ENCODE results near the gene ANO1. TPM values are rescaled to one million over a fixed set of nuclear protein-coding genes. Genes with fewer than 3 reads are reported as not detected.

The ANO1 gene
- total RNA-seq, 2 experiments from 2014 or later, result not detected

DNA sequence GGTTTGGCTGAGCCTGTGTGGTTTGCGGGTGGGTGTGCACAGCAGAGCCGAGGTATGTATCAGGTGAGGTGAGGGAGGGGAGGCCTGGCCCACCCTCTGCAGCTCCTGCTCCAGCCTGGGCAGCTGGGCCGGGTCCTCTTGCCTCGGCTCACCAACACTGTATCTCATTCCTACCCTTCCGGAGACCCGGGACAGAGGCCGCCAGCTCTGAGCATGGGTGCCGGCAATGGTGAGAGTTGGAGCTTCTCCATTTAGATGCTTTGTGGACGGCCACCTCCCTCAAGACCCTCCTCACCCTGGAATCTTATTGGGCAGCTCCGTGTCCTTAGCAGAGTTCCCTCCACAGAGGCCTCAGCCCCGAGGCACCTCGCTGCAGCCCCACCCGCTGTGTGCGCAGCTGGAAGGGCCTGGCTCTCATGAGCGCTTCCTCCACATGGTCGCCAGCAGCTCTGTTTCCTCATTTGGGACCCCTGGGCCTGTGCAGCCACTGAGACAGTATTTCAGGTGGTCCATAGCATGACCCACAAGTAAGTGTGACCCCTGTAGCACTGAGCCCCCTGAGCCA lies 55.7 kb downstream of the ANO1 start:
- Histone ChIP-seq H3K4me1 (ENCODE audit: insufficient read depth, low read length) (no peaks in the 10 kb centered on the region), H3K27me3 (ENCODE audit: control insufficient read depth in 1 of 2, insufficient read depth in 2 of 2, low read length in 2 of 2) (no peaks in the 10 kb centered on the region), H3K27ac (ENCODE audit: low read depth in 1 of 2, low read length in 2 of 2) (no peak overlapping the region), H3K36me3 (ENCODE audit: insufficient read depth, low read length) (no peaks in the 10 kb centered on the region), H3K4me3 (ENCODE audit: low read length) (no peak overlapping the region), H3K9me3 (ENCODE audit: control insufficient read depth in 1 of 2, insufficient read depth in 1 of 2, low read length in 2 of 2) (peaks cover 0 to 5% of the 10 kb centered on the region in 2 experiments)
- no peaks in the 10 kb centered on the region for H3K36me3 Mint-ChIP-seq (ENCODE audit: low read depth)
- TF ChIP-seq, protein P1, sequence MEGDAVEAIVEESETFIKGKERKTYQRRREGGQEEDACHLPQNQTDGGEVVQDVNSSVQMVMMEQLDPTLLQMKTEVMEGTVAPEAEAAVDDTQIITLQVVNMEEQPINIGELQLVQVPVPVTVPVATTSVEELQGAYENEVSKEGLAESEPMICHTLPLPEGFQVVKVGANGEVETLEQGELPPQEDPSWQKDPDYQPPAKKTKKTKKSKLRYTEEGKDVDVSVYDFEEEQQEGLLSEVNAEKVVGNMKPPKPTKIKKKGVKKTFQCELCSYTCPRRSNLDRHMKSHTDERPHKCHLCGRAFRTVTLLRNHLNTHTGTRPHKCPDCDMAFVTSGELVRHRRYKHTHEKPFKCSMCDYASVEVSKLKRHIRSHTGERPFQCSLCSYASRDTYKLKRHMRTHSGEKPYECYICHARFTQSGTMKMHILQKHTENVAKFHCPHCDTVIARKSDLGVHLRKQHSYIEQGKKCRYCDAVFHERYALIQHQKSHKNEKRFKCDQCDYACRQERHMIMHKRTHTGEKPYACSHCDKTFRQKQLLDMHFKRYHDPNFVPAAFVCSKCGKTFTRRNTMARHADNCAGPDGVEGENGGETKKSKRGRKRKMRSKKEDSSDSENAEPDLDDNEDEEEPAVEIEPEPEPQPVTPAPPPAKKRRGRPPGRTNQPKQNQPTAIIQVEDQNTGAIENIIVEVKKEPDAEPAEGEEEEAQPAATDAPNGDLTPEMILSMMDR (IDR thresholded peaks at IDR 0.05), result no peak
- no peaks in the 10 kb centered on the region for H3K4me1 Mint-ChIP-seq (ENCODE audit: low read depth)
- no peaks in the 10 kb centered on the region for H3K9me3 Mint-ChIP-seq
- no peak overlapping the region for H3K4me3 Mint-ChIP-seq
- DNase-seq (no peak), ATAC-seq (ENCODE audit: poor library complexity) (no peak)
- intact Hi-C loops (cut with DNase I, micrococcal nuclease), result no loop called here
- no peaks in the 10 kb centered on the region for H3K27me3 Mint-ChIP-seq
- H3K27ac Mint-ChIP-seq, result no peak overlapping the region
- ChIA-PET POLR2A (no interaction called here), CTCF (no interaction called here)

GRCh38 chr11:70134490-70134889 lies 56.4 kb downstream of the ANO1 start:
- ATAC-seq (ENCODE audit: poor library complexity), result no peak
- H3K27ac ChIP-seq (ENCODE audit: low read depth in 1 of 2, low read length in 2 of 2), result no peak overlapping the region
- no peak for DNase-seq
- ChIA-PET CTCF (no interaction called here), POLR2A (no interaction called here)
- Mint-ChIP-seq H3K4me1 (ENCODE audit: low read depth) (no peaks in the 10 kb centered on the region), H3K9me3 (no peaks in the 10 kb centered on the region), H3K36me3 (ENCODE audit: low read depth) (no peaks in the 10 kb centered on the region), H3K27ac (no peak overlapping the region), H3K27me3 (no peaks in the 10 kb centered on the region), H3K4me3 (no peak overlapping the region)
- H3K9me3 ChIP-seq (ENCODE audit: control insufficient read depth in 1 of 2, insufficient read depth in 1 of 2, low read length in 2 of 2), result peaks cover 0 to 5% of the 10 kb centered on the region in 2 experiments
- H3K36me3 ChIP-seq (ENCODE audit: insufficient read depth, low read length), result no peaks in the 10 kb centered on the region
- no peak overlapping the region for H3K4me3 ChIP-seq (ENCODE audit: low read length)
- H3K4me1 ChIP-seq (ENCODE audit: insufficient read depth, low read length), result no peaks in the 10 kb centered on the region
- intact Hi-C loops (cut with DNase I, micrococcal nuclease), result no loop called here
- TF ChIP-seq, protein P1 (IDR thresholded peaks at IDR 0.05), result no peak
- no peaks in the 10 kb centered on the region for H3K27me3 ChIP-seq (ENCODE audit: control insufficient read depth in 1 of 2, insufficient read depth in 2 of 2, low read length in 2 of 2)

DNA sequence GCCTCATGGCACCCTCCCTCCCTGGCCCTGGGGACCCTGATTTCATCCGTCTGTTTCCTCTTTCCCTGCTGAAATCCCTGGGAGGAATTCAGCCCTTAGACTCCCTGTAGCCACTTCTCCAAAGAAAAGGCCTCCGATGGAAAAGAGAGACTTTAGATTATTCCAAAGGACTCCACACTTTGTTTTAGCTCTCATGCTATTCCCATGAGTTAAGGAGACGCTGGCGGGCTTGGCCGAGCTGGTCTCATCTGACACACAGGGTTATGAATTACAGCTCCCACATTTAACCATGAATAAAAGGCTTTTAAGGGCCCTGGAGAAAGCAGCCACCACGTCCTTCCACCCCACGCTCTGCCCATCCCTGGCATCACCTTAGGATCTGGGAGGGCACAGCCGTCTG lies 57.0 kb downstream of the ANO1 start:
- Histone ChIP-seq H3K4me3 (ENCODE audit: low read length) (no peak overlapping the region), H3K4me1 (ENCODE audit: insufficient read depth, low read length) (no peaks in the 10 kb centered on the region), H3K36me3 (ENCODE audit: insufficient read depth, low read length) (no peaks in the 10 kb centered on the region), H3K27me3 (ENCODE audit: control insufficient read depth in 1 of 2, insufficient read depth in 2 of 2, low read length in 2 of 2) (no peaks in the 10 kb centered on the region), H3K27ac (ENCODE audit: low read depth in 1 of 2, low read length in 2 of 2) (no peak overlapping the region), H3K9me3 (ENCODE audit: control insufficient read depth in 1 of 2, insufficient read depth in 1 of 2, low read length in 2 of 2) (peaks cover 0 to 5% of the 10 kb centered on the region in 2 experiments)
- Mint-ChIP-seq H3K4me1 (ENCODE audit: low read depth) (no peaks in the 10 kb centered on the region), H3K9me3 (no peaks in the 10 kb centered on the region), H3K36me3 (ENCODE audit: low read depth) (no peaks in the 10 kb centered on the region), H3K27me3 (peaks cover under 1% of the 10 kb centered on the region), H3K4me3 (no peak overlapping the region), H3K27ac (no peak overlapping the region)
- CTCF ChIA-PET, result no interaction called here
- TF ChIP-seq, protein P1 (IDR thresholded peaks at IDR 0.05), result no peak
- ATAC-seq (ENCODE audit: poor library complexity) (no peak), DNase-seq (no peak)
- intact Hi-C loops (cut with DNase I, micrococcal nuclease), result no loop called here
- POLR2A ChIA-PET, result no interaction called here

All from CD4-positive, alpha-beta T cell (primary cell).